GM18502 (cell line): Measurements from ENCODE around the gene SARS1.

Experiments used
- ATAC-seq: cut with Tn5 transposase; IDR thresholded peaks from one replicate; pipeline ENCODE4 v1.9.1; 2021; ENCODE audit warnings: mild to moderate bottlenecking; ENCODE audit not compliant: unreplicated experiment, poor library complexity

SARS1 gene

GRCh38 chr1:109259674-109260557 lies 46.2 kb downstream of the SARS1 start:
- no peak for ATAC-seq

- ATAC-seq, result no peak
Measured at GRCh38 chr1:109261006-109261405, 47.3 kb downstream of the SARS1 start.

- ATAC-seq, result no peak
Measured at GRCh38 chr1:109261578-109261977, 47.9 kb downstream of the SARS1 start.

GRCh38 chr1:109262231-109263055 lies 48.7 kb downstream of the SARS1 start:
- no peak for ATAC-seq

GRCh38 chr1:109263234-109263596 lies 49.5 kb downstream of the SARS1 start:
- ATAC-seq, result no peak

DNA sequence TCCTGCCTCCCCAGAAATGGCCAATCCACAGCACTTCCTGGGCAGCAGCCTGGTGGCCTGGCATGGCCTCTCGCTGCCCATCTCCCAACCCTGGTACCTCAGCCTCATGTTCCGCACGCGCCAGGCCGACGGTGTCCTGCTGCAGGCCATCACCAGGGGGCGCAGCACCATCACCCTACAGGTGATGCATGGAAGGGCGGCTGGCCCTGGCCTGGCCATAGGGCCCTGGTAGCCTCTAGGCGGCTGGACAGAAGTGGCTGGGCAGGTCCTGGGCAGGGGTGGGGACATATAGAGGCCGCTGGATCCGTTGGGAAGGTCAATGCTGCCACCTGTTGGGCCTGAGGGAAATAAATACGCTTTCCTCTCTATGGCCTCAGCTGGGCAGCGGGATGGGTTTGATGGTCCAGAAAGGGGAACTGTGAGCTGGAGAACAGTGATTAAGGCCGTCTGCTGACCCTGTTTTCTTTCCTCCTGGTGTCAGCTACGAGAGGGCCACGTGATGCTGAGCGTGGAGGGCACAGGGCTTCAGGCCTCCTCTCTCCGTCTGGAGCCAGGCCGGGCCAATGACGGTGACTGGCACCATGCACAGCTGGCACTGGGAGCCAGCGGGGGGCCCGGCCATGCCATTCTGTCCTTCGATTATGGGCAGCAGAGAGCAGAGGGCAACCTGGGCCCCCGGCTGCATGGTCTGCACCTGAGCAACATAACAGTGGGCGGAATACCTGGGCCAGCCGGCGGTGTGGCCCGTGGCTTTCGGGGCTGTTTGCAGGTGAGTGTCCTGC lies 50.1 kb downstream of the SARS1 start:
- peak; percentile 89 for ATAC-seq

- ATAC-seq, result no peak
Measured at GRCh38 chr1:109264379-109264755, 50.6 kb downstream of the SARS1 start.

- ATAC-seq, result no peak
Measured at GRCh38 chr1:109265016-109265415, 51.3 kb downstream of the SARS1 start.

GRCh38 chr1:109265741-109266330 lies 52.1 kb downstream of the SARS1 start:
- no peak for ATAC-seq

- ATAC-seq, result no peak
Measured at GRCh38 chr1:109266965-109267364, 53.2 kb downstream of the SARS1 start.

GRCh38 chr1:109267743-109268300 lies 54.1 kb downstream of the SARS1 start:
- no peak for ATAC-seq

GRCh38 chr1:109268431-109269211 lies 54.9 kb downstream of the SARS1 start:
- ATAC-seq, result no peak

DNA sequence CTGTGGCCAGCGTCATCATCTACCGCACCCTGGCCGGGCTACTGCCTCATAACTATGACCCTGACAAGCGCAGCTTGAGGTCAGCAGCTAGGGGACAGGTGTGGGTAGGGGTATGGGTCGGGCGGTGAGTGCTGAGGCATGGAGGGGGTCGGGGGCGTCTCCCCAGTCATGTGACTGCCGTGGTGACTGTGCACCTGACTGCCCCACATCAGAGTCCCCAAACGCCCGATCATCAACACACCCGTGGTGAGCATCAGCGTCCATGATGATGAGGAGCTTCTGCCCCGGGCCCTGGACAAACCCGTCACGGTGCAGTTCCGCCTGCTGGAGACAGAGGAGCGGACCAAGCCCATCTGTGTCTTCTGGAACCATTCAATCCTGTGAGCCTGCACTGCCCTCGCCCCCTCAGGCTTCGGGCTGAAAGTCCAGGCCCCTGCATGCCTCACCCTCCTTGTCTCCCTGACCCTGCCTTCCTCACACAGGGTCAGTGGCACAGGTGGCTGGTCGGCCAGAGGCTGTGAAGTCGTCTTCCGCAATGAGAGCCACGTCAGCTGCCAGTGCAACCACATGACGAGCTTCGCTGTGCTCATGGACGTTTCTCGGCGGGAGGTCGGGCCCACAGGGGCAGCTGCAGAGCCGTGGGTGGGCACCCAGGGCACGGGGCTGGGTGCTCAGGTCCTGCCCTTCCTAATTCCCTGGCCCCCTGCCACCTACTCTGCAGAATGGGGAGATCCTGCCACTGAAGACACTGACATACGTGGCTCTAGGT lies 55.7 kb downstream of the SARS1 start:
- no peak for ATAC-seq

GRCh38 chr1:109269981-109270622 lies 56.4 kb downstream of the SARS1 start:
- ATAC-seq, result no peak

DNA sequence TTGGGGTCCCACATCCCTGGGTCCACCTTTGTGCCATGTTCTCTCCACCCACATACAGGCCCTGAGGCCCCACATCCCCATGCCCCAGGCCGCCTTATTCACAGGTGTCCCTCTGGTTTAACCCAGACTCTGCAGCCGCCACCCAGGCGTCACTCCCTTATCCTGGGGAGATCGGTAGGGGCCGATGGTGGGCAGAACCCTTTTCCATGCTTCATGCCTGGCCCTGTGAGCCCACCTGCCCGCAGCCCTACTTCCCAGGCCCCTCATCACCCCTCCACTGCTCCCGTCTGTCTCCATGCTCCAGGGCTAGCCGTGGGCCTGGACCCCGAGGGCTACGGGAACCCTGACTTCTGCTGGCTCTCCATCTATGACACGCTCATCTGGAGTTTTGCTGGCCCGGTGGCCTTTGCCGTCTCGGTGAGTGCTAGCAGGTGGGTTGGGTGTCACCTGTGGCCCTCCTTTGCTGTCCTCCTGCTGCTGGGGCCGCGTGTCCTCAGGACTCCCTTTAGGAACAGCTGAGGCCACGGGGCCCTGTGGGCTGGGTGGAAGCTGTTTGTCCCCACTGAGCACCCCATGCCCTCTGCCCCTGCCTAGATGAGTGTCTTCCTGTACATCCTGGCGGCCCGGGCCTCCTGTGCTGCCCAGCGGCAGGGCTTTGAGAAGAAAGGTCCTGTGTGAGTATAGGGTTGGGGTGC lies 57.1 kb downstream of the SARS1 start:
- ATAC-seq, result no peak

GRCh38 chr1:109271458-109271857 lies 57.7 kb downstream of the SARS1 start:
- ATAC-seq, result no peak

DNA sequence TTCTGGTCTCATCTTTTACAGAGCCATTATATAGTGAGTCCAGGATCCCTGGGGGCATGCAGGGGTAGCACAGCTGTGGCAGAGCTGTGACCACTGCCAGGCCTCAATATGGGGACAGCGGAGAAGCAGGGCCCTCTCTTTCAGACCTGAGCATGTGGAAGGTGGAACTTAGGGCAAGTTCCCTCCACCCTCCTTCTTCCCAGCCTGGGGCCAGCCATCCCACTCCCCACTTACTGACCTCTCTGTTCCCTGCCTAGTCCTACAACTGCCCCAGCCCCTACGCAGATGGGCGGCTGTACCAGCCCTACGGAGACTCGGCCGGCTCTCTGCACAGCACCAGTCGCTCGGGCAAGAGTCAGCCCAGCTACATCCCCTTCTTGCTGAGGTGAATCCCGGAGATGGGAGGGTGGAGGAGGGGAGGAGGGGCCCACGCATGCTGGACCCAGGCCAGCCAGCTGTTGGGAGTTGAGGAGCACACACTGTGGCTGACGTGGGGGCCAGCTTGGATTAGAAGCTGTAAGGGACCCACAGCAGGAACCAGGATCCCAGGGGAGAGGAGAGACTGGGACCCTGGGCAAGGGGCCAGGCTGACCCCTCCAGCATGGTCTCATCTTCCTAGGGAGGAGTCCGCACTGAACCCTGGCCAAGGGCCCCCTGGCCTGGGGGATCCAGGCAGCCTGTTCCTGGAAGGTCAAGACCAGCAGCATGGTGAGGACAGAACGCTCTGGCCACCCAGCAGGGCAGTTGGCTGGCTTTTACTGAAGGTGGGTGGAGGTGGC lies 58.5 kb downstream of the SARS1 start:
- no peak for ATAC-seq
